Iris pigment epithelial cell (primary cell): ENCODE measurements around the gene THAP7.
"Not testable (repeated sequence)": the region's sequence is repeated elsewhere in the genome, so short reads cannot be mapped to it uniquely, and the experiment has no call there.

ENCODE experiments used
- DNase-seq: peaks from one replicate; pipeline ENCODE4 v3.0.0-alpha.2; 2011; ENCODE audit warnings: low read depth

The THAP7 gene

GRCh38 chr22:20978419-20978818 lies 23.5 kb downstream of the THAP7 start:
- no peak for DNase-seq

- no peak for DNase-seq
Measured at GRCh38 chr22:20977516-20978170, 24.3 kb downstream of the THAP7 start.

GRCh38 chr22:20977019-20977418 lies 24.9 kb downstream of the THAP7 start:
- DNase-seq = no peak

DNA sequence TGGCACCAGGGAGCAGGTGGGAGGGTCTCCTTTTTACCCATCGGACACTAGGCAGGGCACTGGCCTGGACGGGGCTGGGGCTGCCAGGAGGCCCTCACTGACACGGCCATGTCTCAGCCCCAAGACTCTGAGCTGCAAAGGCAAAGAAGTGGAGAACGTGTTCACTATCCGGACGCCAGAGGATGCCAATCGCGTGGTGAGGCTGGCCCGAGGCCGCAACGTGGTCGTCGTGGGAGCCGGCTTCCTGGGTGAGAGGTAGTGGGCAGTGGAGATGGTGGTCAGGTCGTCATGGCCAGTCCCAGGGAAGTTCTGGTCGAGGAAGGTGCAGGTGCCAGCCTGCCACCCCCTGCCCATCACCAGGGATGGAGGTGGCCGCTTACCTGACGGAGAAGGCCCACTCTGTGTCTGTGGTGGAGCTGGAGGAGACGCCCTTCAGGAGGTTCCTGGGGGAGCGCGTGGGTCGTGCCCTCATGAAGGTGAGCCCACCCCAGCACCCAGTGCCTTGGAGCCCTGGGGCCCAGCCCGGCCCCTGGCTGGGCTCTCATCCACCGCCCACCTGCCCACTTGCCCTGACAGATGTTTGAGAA lies 25.5 kb downstream of the THAP7 start:
- no peak for DNase-seq

GRCh38 chr22:20975541-20976290 lies 26.2 kb downstream of the THAP7 start:
- no peak for DNase-seq

GRCh38 chr22:20974336-20974955 lies 27.5 kb downstream of the THAP7 start:
- no peak for DNase-seq

DNA sequence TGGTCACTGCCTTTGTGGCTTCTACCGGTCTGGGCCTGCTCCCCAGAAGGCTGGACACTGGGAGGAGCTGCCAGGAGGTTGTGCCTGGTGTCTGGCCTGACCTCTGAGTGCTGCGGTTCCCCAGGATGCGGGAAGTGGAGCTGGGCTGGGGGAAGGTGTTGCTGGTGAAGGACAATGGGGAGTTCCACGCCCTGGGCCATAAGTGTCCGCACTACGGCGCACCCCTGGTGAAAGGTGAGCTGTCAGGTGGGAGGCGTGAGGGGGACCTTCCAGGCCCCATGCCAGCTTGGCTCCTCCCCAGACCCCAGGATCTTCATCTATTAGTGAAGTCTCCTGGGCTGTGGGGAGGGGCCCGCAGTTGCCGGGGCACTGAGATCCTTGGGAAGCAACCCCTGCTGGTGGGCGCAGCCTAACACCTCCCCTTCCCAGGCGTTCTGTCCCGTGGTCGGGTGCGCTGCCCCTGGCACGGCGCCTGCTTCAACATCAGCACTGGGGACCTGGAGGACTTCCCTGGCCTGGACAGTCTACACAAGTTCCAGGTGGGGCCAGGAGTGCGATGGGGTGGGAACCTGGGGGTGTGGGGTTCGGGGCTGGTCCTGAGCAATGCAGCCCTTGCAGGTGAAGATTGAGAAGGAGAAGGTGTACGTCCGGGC lies 28.2 kb downstream of the THAP7 start:
- no peak for DNase-seq

GRCh38 chr22:20972933-20973577 lies 28.9 kb downstream of the THAP7 start:
- no peak for DNase-seq

DNA sequence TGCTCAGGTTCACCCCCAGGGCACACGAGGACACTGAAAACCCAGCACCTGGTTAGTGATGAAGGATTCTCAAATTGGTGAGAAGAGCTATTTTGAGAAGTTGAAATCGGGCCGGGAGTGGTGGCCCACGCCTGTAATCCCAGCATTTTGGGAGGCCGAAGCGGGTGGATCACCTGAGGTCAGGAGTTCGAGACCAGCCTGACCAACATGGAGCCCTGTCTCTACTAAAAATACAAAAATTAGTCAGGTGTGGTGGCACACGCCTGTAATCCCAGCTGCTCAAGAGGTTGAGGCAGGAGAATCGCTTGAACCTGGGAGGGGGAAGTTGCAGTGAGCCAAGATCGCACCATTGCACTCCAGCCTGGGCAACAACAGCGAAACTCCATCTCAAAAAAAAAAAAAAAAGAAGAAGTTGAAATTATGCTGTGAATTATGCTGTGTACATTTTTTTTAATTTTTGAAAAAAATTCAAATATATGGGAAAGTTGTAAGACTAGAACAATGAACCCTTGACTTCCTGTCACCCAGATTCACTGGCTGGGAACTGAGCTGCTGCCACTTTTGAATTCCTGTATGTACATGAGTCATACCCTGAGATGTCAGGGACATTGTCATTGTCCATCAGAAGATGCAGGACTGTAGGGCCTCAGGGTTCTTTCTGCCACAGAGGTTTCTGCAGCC lies 29.8 kb downstream of the THAP7 start:
- DNase-seq = not testable (repeated sequence)

DNA sequence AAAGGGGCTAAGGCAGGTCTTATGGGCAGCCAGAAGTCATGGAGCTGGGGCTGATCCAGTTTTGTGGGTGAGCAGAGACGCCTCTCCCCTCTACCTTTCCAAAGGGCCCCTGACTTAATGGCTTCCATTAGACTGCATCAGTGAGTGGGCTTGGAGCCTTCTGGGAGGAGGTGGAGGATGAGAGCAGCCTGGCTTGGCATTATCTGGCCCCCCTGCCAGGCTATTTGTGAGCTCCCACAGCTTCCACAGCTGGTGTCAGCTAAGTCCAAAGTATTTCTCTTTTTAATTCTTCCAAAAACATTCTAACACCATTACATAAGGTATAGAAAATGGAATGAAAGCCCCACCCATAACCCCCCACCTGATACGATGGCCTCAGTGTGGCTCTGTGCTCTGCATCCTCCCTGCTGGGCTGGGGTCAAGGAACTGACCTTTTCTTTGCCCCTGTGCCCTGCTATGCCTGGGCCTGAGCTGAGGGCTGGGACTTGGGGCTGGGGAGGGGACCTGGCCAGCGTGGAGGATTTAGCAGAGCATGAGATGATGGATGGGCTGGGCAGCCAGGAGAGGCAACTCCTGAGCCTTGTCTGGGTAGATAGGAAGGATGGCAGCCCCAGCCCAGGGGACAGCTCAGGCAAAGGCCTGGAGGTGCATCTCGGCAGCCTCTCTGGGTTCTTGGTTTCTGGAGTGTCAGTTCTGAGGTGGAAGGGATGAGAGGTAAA lies 30.8 kb downstream of the THAP7 start:
- DNase-seq = no peak

DNA sequence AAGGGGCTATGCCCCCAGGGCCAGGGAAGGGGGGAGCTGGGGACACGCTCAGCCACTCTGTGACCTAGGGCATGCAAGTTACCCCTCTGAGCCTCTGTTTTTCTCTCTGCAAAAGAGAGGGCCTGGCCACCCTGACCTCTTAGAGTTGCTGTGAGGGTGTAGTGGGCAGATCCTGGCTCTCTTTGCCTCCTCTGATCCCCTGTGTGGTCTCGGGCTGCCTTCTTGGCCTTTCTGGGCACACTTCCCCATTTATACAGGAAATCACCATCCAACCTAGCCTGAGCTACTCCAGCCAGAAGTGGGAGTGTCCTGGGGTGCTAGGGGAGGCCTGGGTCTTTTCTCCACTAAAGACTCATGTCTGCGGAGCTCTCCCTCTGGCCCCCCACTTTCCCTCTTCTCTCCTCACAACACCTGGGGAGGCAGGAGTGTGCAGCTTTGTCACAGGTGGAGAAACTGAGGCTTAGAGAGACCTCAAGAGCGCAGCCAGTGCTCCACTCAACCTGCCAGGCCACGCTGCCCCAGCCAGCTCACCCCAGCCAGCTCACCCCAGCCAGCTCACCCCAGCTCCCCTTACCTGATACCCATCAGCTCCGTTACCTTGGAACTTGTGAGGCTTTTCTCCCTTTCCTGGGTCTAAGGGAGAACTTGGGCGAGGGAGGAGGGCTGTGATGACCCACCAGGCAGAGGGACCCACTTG lies 33.5 kb downstream of the THAP7 start:
- no peak for DNase-seq

DNA sequence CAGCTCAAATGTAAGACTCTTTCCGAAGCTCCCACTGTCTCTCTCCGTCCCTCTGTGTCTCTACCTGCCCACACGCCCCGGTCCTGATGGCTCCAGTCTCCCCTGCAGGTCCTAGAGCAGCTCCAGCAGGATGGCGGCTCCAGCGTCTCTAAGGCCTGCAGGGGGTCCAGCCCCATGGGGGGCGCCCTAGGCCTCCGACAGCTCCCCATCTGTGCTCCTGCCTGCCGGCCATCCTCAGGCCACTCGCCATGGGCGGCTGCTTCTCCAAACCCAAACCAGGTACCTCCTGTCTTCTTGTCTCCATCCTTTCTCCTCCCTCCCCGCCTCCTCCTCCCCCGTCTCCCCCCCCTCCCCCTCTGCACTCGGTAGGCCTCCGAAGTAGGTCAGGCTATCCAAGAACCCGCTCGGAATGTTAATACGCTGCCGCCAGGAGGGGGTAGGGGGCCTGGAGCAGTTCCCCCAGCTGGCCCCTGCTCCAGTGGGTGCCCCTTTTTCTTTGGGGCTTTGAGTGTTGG lies 34.2 kb downstream of the THAP7 start:
- DNase-seq = no peak

- no peak for DNase-seq
Measured at GRCh38 chr22:20966883-20967696, 34.8 kb downstream of the THAP7 start, which contains the start of gene AIFM3. Gene AIFM3 (plus strand): TSS chr22:20967255. CDS start chr22:20967945, 690 bp downstream.

DNA sequence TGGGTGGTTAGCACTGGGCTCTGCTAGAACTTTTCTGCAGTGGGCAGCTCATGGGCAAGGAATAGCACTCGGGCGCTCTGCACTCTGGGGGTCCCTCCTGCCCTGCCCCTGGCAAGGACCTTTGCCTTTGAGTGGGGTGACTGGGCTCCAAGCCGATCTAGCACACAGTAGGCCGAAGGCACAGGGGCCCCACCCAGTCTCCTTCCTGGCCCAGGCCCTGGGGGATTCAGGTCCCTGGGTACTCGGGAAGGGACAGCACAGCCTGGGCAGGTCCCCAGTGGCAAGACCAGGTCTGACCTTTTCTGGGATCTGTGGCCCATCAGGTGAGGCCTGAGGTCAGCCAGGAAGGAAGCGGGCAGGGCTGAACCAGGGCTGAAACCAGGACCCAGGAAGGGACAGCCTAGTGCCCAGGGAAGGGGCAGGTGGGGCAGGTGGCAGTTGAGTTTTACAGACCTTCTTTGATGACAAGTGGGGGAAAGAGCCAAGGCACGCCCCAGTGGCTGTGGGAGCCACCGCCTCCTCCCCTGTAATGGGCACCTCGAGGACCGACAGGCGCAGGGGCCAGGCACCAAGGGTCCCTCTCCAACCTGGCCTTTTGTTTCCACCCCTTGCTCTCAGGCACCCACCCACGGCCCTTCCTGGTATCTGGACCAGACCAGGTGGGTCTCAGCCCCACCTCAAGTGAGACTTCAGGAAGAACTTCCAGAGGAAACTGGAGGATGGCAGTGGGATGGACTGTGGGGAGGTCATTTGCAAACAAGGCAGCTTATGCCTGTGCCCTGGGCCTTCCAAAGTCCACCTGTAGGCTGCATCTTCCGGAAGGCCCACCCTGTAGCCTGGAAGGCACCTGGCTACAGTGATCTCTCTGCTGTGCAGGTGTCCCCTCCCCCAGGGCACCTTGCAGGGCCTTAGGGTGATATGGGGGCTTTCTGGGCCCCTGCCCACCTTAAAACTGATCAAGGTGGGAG lies 35.7 kb downstream of the THAP7 start:
- DNase-seq = no peak

DNA sequence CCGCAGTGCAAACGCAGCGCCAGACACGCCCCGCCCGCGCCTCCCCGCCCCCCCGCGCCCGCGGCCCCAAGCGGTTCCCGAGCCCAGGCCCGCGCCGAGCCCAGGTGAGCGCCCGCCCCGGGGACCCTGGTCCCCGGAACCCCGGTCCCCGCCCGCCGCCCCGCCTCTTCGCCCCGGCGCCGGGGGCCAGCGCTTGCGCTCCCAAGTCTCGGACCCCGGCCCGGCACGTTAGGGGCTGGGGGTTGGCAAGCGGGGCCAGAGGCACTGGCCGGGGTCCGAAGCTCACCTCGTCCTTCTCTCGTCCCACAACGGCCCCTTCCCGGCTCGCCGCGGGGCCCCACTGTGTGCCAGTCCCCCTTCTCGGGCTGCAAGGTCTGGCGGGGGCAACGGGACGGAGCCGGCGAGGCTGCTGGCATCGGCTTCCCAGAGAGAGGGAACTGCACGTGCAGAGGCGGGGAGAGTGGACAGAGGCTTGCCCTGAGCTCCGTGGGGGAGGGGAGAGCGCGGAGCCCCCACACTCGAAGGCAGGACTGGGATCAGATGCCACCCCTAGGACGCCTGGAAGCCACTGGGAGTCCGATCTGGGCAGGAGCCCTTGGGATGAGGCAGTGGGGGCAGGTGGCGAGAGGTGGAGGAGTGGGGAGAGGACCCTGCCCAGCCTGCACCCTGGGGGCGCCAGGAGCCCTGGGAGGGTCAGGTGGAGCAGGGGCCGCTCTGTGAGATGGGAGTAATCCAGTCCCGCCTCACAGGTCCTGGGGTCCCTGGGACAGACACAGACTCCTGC lies 36.6 kb downstream of the THAP7 start:
- DNase-seq = no peak

DNA sequence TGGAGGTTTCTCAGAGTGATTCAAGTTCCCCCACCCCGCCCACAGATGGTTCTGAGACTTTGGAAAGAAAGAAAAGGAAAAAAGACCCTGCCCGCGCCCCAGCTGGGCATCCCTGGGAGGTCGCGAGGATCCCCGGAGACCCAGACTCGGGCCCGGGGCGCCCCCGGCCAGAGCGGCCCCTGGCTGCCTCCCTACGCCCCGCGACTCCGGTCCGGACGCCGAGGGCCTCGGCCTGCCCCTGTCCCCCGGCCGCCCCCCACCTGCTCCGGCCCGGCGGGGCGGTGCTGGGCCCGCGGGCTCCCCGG lies 37.2 kb downstream of the THAP7 start:
- no peak for DNase-seq
